Measurements from ENCODE around the gene SARNP. TPM values are rescaled to one million over a fixed set of nuclear protein-coding genes. Genes with fewer than 3 reads are reported as not detected.

The SARNP gene
- total and polyA plus RNA-seq, 2 donors (not counting 1 experiment from before 2014, with no cell fraction given) = 88.5 to 183 TPM

- TF ChIP-seq CTCF (conservative IDR thresholded peaks at IDR 0.05 in 1 of 2, IDR thresholded peaks at IDR 0.05 in 1 of 2; ENCODE audit: low read depth in 1 of 2, low read length in 2 of 2) (no peak), EZH2 (IDR thresholded peaks at IDR 0.05; ENCODE audit: low read length, missing control alignments) (no peak)
- no peak overlapping the region for H2AFZ ChIP-seq (ENCODE audit: low read length)
- H3K36me3 ChIP-seq (ENCODE audit: control insufficient read depth, insufficient read depth, low read length) = no peaks in the 10 kb centered on the region
- H3K79me2 ChIP-seq (ENCODE audit: control insufficient read depth, insufficient read depth, low read length) = no peaks in the 10 kb centered on the region
- no peak overlapping the region for H3K9ac ChIP-seq (ENCODE audit: insufficient read depth, low read length)
- H3K27me3 ChIP-seq (ENCODE audit: control insufficient read depth, insufficient read depth, low read length) = no peaks in the 10 kb centered on the region
- no peaks in the 10 kb centered on the region for H3K9me3 ChIP-seq (ENCODE audit: control insufficient read depth, insufficient read depth, low read depth, low read length)
- no peaks in the 10 kb centered on the region for H4K20me1 ChIP-seq (ENCODE audit: control insufficient read depth, extremely low read depth, insufficient read depth, low read length)
- no peak overlapping the region for H3K4me3 ChIP-seq (replicated peaks in 1 of 4; ENCODE audit: control extremely low read depth in 1 of 4, insufficient read depth in 1 of 4, low read depth in 3 of 4, low read length in 4 of 4)
- H3K4me2 ChIP-seq (ENCODE audit: extremely low read depth, insufficient read depth, low read length) = no peak overlapping the region
- DNase-seq (ENCODE audit: low read depth in 2 of 2) = no peak
- peaks cover 15% of the 10 kb centered on the region for H3K4me1 ChIP-seq (ENCODE audit: control insufficient read depth, extremely low read depth, insufficient read depth, low read length)
- H3K27ac ChIP-seq (ENCODE audit: insufficient read depth, low read length) = peak overlapping the region; percentile 99
Measured at GRCh38 chr12:55845785-55846496, 28.4 kb upstream of the SARNP start.

- Histone ChIP-seq H3K4me2 (ENCODE audit: extremely low read depth, insufficient read depth, low read length) (no peak overlapping the region), H3K4me3 (replicated peaks in 1 of 4; ENCODE audit: control extremely low read depth in 1 of 4, insufficient read depth in 1 of 4, low read depth in 3 of 4, low read length in 4 of 4) (no peak overlapping the region), H3K4me1 (ENCODE audit: control insufficient read depth, extremely low read depth, insufficient read depth, low read length) (peaks cover 15% of the 10 kb centered on the region), H4K20me1 (ENCODE audit: control insufficient read depth, extremely low read depth, insufficient read depth, low read length) (no peaks in the 10 kb centered on the region), H3K9me3 (ENCODE audit: control insufficient read depth, insufficient read depth, low read depth, low read length) (no peaks in the 10 kb centered on the region), H3K27ac (ENCODE audit: insufficient read depth, low read length) (peak overlapping the region; percentile 12), H3K9ac (ENCODE audit: insufficient read depth, low read length) (no peak overlapping the region), H3K36me3 (ENCODE audit: control insufficient read depth, insufficient read depth, low read length) (peaks cover 3% of the 10 kb centered on the region), H2AFZ (ENCODE audit: low read length) (no peak overlapping the region), H3K79me2 (ENCODE audit: control insufficient read depth, insufficient read depth, low read length) (no peaks in the 10 kb centered on the region), H3K27me3 (ENCODE audit: control insufficient read depth, insufficient read depth, low read length) (no peaks in the 10 kb centered on the region)
- no peak for DNase-seq (ENCODE audit: low read depth in 2 of 2)
- TF ChIP-seq EZH2 (IDR thresholded peaks at IDR 0.05; ENCODE audit: low read length, missing control alignments) (no peak), CTCF (conservative IDR thresholded peaks at IDR 0.05 in 1 of 2, IDR thresholded peaks at IDR 0.05 in 1 of 2; ENCODE audit: low read depth in 1 of 2, low read length in 2 of 2) (no peak)
Measured at GRCh38 chr12:55845361-55845760, 27.8 kb upstream of the SARNP start.

GRCh38 chr12:55844961-55845360 lies 27.4 kb upstream of the SARNP start:
- Histone ChIP-seq H3K9ac (ENCODE audit: insufficient read depth, low read length) (no peak overlapping the region), H3K27me3 (ENCODE audit: control insufficient read depth, insufficient read depth, low read length) (no peaks in the 10 kb centered on the region), H3K4me2 (ENCODE audit: extremely low read depth, insufficient read depth, low read length) (no peak overlapping the region), H4K20me1 (ENCODE audit: control insufficient read depth, extremely low read depth, insufficient read depth, low read length) (no peaks in the 10 kb centered on the region), H3K27ac (ENCODE audit: insufficient read depth, low read length) (peak overlapping the region; percentile 12), H3K4me3 (replicated peaks in 1 of 4; ENCODE audit: control extremely low read depth in 1 of 4, insufficient read depth in 1 of 4, low read depth in 3 of 4, low read length in 4 of 4) (no peak overlapping the region), H3K4me1 (ENCODE audit: control insufficient read depth, extremely low read depth, insufficient read depth, low read length) (peaks cover 15% of the 10 kb centered on the region), H3K79me2 (ENCODE audit: control insufficient read depth, insufficient read depth, low read length) (no peaks in the 10 kb centered on the region), H3K9me3 (ENCODE audit: control insufficient read depth, insufficient read depth, low read depth, low read length) (no peaks in the 10 kb centered on the region), H3K36me3 (ENCODE audit: control insufficient read depth, insufficient read depth, low read length) (peaks cover 4% of the 10 kb centered on the region), H2AFZ (ENCODE audit: low read length) (no peak overlapping the region)
- no peak for DNase-seq (ENCODE audit: low read depth in 2 of 2)
- TF ChIP-seq CTCF (conservative IDR thresholded peaks at IDR 0.05 in 1 of 2, IDR thresholded peaks at IDR 0.05 in 1 of 2; ENCODE audit: low read depth in 1 of 2, low read length in 2 of 2) (no peak), EZH2 (IDR thresholded peaks at IDR 0.05; ENCODE audit: low read length, missing control alignments) (no peak)
